ENCODE results near the gene MACC1.

MACC1 gene

GRCh38 chr7:20111821-20112542 lies 105.2 kb downstream of the MACC1 start:
- Histone ChIP-seq H4K20me1 (ENCODE audit: insufficient read depth, low read length) (no peaks in the 10 kb centered on the region), H3K9me2 (replicated peaks; ENCODE audit: insufficient read depth, low read length) (no peaks in the 10 kb centered on the region), H3K4me1 (ENCODE audit: low read length) (peaks cover 40% of the 10 kb centered on the region), H3K79me2 (ENCODE audit: low read length) (no peaks in the 10 kb centered on the region), H3F3A (ENCODE audit: insufficient read depth, low read length) (peaks cover 12% of the 10 kb centered on the region; the same call in 1 of the 2 replicates), H3K4me2 (ENCODE audit: low read depth, low read length) (no peak overlapping the region), H3K9ac (ENCODE audit: low read length) (no peak overlapping the region), H2AFZ (ENCODE audit: low read length) (no peak overlapping the region), H3K36me3 (replicated peaks; ENCODE audit: insufficient read depth, low read length) (no peaks in the 10 kb centered on the region), H3K27ac (ENCODE audit: low read length) (no peak overlapping the region), H3K4me3 (ENCODE audit: low read length) (no peak overlapping the region), H3K9me3 (replicated peaks; ENCODE audit: insufficient read depth, low read length) (no peaks in the 10 kb centered on the region), H3K27me3 (replicated peaks; ENCODE audit: insufficient read depth, low read length) (no peaks in the 10 kb centered on the region)
- no peak for DNase-seq
- no peak for TF ChIP-seq EZH2phosphoT487 (IDR thresholded peaks at IDR 0.05; ENCODE audit: low read length)
- TF ChIP-seq EZH2 (optimal IDR thresholded peaks at IDR 0.05; ENCODE audit: low read depth, low read length) = no peak

- Histone ChIP-seq H4K20me1 (ENCODE audit: insufficient read depth, low read length) (no peaks in the 10 kb centered on the region), H3K27me3 (replicated peaks; ENCODE audit: insufficient read depth, low read length) (no peaks in the 10 kb centered on the region), H3K27ac (ENCODE audit: low read length) (no peak overlapping the region), H3K4me3 (ENCODE audit: low read length) (no peak overlapping the region), H3K36me3 (replicated peaks; ENCODE audit: insufficient read depth, low read length) (no peaks in the 10 kb centered on the region), H3K9me3 (replicated peaks; ENCODE audit: insufficient read depth, low read length) (no peaks in the 10 kb centered on the region), H3K9ac (ENCODE audit: low read length) (no peak overlapping the region), H3K9me2 (replicated peaks; ENCODE audit: insufficient read depth, low read length) (no peaks in the 10 kb centered on the region), H3K4me2 (ENCODE audit: low read depth, low read length) (no peak overlapping the region), H3K4me1 (ENCODE audit: low read length) (peaks cover 9% of the 10 kb centered on the region), H3F3A (ENCODE audit: insufficient read depth, low read length) (no peaks in the 10 kb centered on the region), H3K79me2 (ENCODE audit: low read length) (no peaks in the 10 kb centered on the region), H2AFZ (ENCODE audit: low read length) (no peak overlapping the region)
- TF ChIP-seq EZH2 (optimal IDR thresholded peaks at IDR 0.05; ENCODE audit: low read depth, low read length) = no peak
- TF ChIP-seq EZH2phosphoT487 (IDR thresholded peaks at IDR 0.05; ENCODE audit: low read length) = no peak
- TF ChIP-seq CTCF (IDR thresholded peaks at IDR 0.05; ENCODE audit: low read length) = no peak
- DNase-seq = no peak
These were observed 109.6 kb downstream of the MACC1 start for GRCh38 chr7:20107582-20107981.

DNA sequence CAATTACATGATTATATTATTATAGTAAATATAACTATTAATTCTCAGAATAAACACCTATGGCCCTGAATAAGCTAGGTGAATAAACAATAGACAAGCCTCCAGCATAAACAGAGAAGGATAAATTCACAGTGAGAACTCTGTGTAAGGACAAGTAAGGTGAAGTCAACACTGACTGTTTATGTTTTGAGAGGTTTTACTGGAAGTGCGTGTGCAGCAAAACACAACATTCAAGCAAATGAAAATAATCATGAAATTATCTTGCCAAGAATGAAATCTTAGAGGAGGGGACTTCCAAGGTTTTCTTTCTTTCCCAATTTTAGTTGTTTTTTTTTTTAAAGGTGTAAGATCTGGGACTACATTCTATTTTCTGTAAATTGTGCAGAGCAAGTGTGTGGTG lies 112.5 kb downstream of the MACC1 start:
- Histone ChIP-seq H4K20me1 (ENCODE audit: insufficient read depth, low read length) (no peaks in the 10 kb centered on the region), H3K4me1 (ENCODE audit: low read length) (no peaks in the 10 kb centered on the region), H3K27ac (ENCODE audit: low read length) (no peak overlapping the region), H3K36me3 (replicated peaks; ENCODE audit: insufficient read depth, low read length) (no peaks in the 10 kb centered on the region), H3K9ac (ENCODE audit: low read length) (no peak overlapping the region), H3K79me2 (ENCODE audit: low read length) (no peaks in the 10 kb centered on the region), H3K4me2 (ENCODE audit: low read depth, low read length) (no peak overlapping the region), H2AFZ (ENCODE audit: low read length) (no peak overlapping the region), H3K9me3 (replicated peaks; ENCODE audit: insufficient read depth, low read length) (no peaks in the 10 kb centered on the region), H3F3A (ENCODE audit: insufficient read depth, low read length) (no peaks in the 10 kb centered on the region), H3K27me3 (replicated peaks; ENCODE audit: insufficient read depth, low read length) (no peaks in the 10 kb centered on the region), H3K4me3 (ENCODE audit: low read length) (no peak overlapping the region), H3K9me2 (replicated peaks; ENCODE audit: insufficient read depth, low read length) (no peaks in the 10 kb centered on the region)
- DNase-seq = no peak
- TF ChIP-seq CTCF (IDR thresholded peaks at IDR 0.05; ENCODE audit: low read length) (no peak), EZH2 (optimal IDR thresholded peaks at IDR 0.05; ENCODE audit: low read depth, low read length) (no peak), EZH2phosphoT487 (IDR thresholded peaks at IDR 0.05; ENCODE audit: low read length) (no peak)

GRCh38 chr7:20102982-20103381 lies 114.2 kb downstream of the MACC1 start:
- Histone ChIP-seq H3K9me2 (replicated peaks; ENCODE audit: insufficient read depth, low read length) (no peaks in the 10 kb centered on the region), H3F3A (ENCODE audit: insufficient read depth, low read length) (no peaks in the 10 kb centered on the region), H3K4me3 (ENCODE audit: low read length) (no peak overlapping the region), H3K36me3 (replicated peaks; ENCODE audit: insufficient read depth, low read length) (no peaks in the 10 kb centered on the region), H3K9me3 (replicated peaks; ENCODE audit: insufficient read depth, low read length) (no peaks in the 10 kb centered on the region), H3K27me3 (replicated peaks; ENCODE audit: insufficient read depth, low read length) (no peaks in the 10 kb centered on the region), H2AFZ (ENCODE audit: low read length) (no peak overlapping the region), H3K9ac (ENCODE audit: low read length) (no peak overlapping the region), H3K27ac (ENCODE audit: low read length) (no peak overlapping the region), H3K79me2 (ENCODE audit: low read length) (no peaks in the 10 kb centered on the region), H3K4me2 (ENCODE audit: low read depth, low read length) (no peak overlapping the region), H3K4me1 (ENCODE audit: low read length) (no peaks in the 10 kb centered on the region), H4K20me1 (ENCODE audit: insufficient read depth, low read length) (no peaks in the 10 kb centered on the region)
- no peak for DNase-seq
- no peak for TF ChIP-seq EZH2 (optimal IDR thresholded peaks at IDR 0.05; ENCODE audit: low read depth, low read length)
- TF ChIP-seq CTCF (IDR thresholded peaks at IDR 0.05; ENCODE audit: low read length) = no peak
- TF ChIP-seq EZH2phosphoT487 (IDR thresholded peaks at IDR 0.05; ENCODE audit: low read length) = no peak
